Transverse colon (tissue), 4 donors: ENCODE measurements around the gene RNPEPL1. TPM values are rescaled to one million over a fixed set of nuclear protein-coding genes. Genes with fewer than 3 reads are reported as not detected.

Source experiments
- DNase-seq: peaks from one replicate; pipeline ENCODE4 v3.0.0-alpha.2; 2019
- H3K27ac ChIP-seq, 4 donors: fragments of 200-600 bp; sonication (generic); 2 replicates each; pipeline ENCODE4 v1.5.1; 2016 to 2018; ENCODE audit warnings: inconsistent platforms in 4 of 4
- H3K27me3 ChIP-seq: fragments of 200-600 bp; sonication (generic); 2 replicates; pipeline ENCODE4 v1.5.1; 2017; ENCODE audit warnings: inconsistent platforms
- H3K36me3 ChIP-seq, 4 donors: fragments of 200-600 bp; sonication (generic); 2 replicates each; pipeline ENCODE4 v1.5.1; 2017 to 2019; ENCODE audit warnings: inconsistent platforms in 4 of 4
- H3K4me1 ChIP-seq, 4 donors: fragments of 200-600 bp; sonication (generic); 2 replicates each; pipeline ENCODE4 v1.5.1; 2017 to 2020; ENCODE audit warnings: inconsistent platforms in 4 of 4
- H3K4me3 ChIP-seq, 4 donors: fragments of 200-600 bp; sonication (generic); 1 replicate in 1 of 4; 2 replicates in 3 of 4; pipeline versions ENCODE4 v1.5.1 to v1.6.1; 2017 to 2019; ENCODE audit warnings: inconsistent platforms in 4 of 4
- H3K9me3 ChIP-seq, 2 donors: fragments of 200-600 bp; sonication (generic); 2 replicates each; pipeline ENCODE4 v1.5.1; 2017 to 2019; ENCODE audit warnings: inconsistent platforms in 2 of 2
- CTCF ChIP-seq, 5 experiments: fragments of 200-600 bp in 3 of 5; fragments of 450-650 bp in 2 of 5; sonication (generic) in 3 of 5; IDR thresholded peaks; 1 replicate in 2 of 5; 2 replicates in 3 of 5; pipeline ENCODE4 v1.5.1; 2016 to 2017; ENCODE audit warnings: antibody characterized with exemption in 5 of 5, inconsistent platforms in 3 of 5, mild to moderate bottlenecking in 2 of 5, moderate library complexity in 1 of 5
- EP300 ChIP-seq: sonication (generic); formaldehyde crosslinking; IDR thresholded peaks from one replicate; pipeline ENCODE4 v1.6.1; 2017; ENCODE audit warnings: antibody characterized with exemption, low read depth
- POLR2A ChIP-seq: fragments of 450-650 bp; IDR thresholded peaks from one replicate; pipeline ENCODE4 v1.6.1; 2016; ENCODE audit warnings: antibody characterized with exemption, mild to moderate bottlenecking, moderate library complexity
- POLR2AphosphoS5 ChIP-seq, 3 donors: sonication (generic); formaldehyde crosslinking; IDR thresholded peaks; one replicate each; pipeline ENCODE4 v1.6.1; 2016; ENCODE audit warnings: antibody characterized with exemption in 3 of 3
- WGBS, 2 donors: methylation state at CpG; one replicate each; pipeline ENCODE4 v1.1.5; 2018; ENCODE audit warnings: low coverage in 1 of 2; 5-methylcytosine and 5-hydroxymethylcytosine counted together
- in situ Hi-C, 4 donors: fragments of 200-750 bp; cut with MboI; loops; one replicate each; pipeline versions ENCODE4 v1.15.0 to v1.15.1; 2017; ENCODE audit warnings: low sequenced_read_pairs in 3 of 4, low pct_ligation_motif_present in 1 of 4, low pct_unique_long_range_greater_than_20kb in 1 of 4
- intact Hi-C: fragments of 100-400 bp; cut with DNase I; formaldehyde crosslinking; loops from one replicate; pipeline ENCODE4 v1.15.1; 2023; ENCODE audit warnings: low total_unique reads
- total RNA-seq, 4 donors: library from RNA; depleted of rRNA; stranded (reverse); fragments of >200 nt; gene quantifications; one replicate each; pipeline ENCODE4 v1.1.0, GENCODE V29; 2016

Gene RNPEPL1
- total RNA-seq, 4 donors from 2014 or later = 118 to 208 (median 151) TPM

GRCh38 chr2:240527153-240527750 lies 41.0 kb upstream of the RNPEPL1 start:
- Histone ChIP-seq H3K27me3 (no peaks in the 10 kb centered on the region), H3K36me3 (peaks cover 0 to 19% (median 8%) of the 10 kb centered on the region in 4 donors), H3K9me3 (peaks cover 14 to 25% of the 10 kb centered on the region in 2 donors), H3K4me1 (no peaks in the 10 kb centered on the region), H3K4me3 (no peak overlapping the region), H3K27ac (no peak overlapping the region)
- intact Hi-C loops = no loop called here
- TF ChIP-seq EP300 (no peak), CTCF (IDR thresholded peaks at IDR 0.05) (no peak), POLR2AphosphoS5 (IDR thresholded peaks at IDR 0.05) (no peak)
- in situ Hi-C loops = no loop called here
- WGBS, 2 donors = 65 to 82% methylated on average over 2 to 3 of the region's 3 CpGs
- no peak for DNase-seq

GRCh38 chr2:240528406-240529040 lies 39.8 kb upstream of the RNPEPL1 start:
- Histone ChIP-seq H3K27ac (no peak overlapping the region), H3K4me1 (no peaks in the 10 kb centered on the region), H3K4me3 (no peak overlapping the region), H3K9me3 (peaks cover 24 to 33% of the 10 kb centered on the region in 2 donors), H3K36me3 (peaks cover 0 to 28% (median 11%) of the 10 kb centered on the region in 4 donors), H3K27me3 (no peaks in the 10 kb centered on the region)
- WGBS, 2 donors = 93% methylated on average over 12 of the region's 13 CpGs; no CpG with 5 or more reads in 1 of the 2 donors
- TF ChIP-seq EP300 (no peak), POLR2AphosphoS5 (IDR thresholded peaks at IDR 0.05) (no peak), POLR2A (no peak), CTCF (IDR thresholded peaks at IDR 0.05) (no peak)
- intact Hi-C loops (no loop called here), in situ Hi-C loops (no loop called here)
- no peak for DNase-seq

GRCh38 chr2:240529344-240529999 lies 38.8 kb upstream of the RNPEPL1 start:
- in situ Hi-C loops (no loop called here), intact Hi-C loops (no loop called here)
- TF ChIP-seq EP300 = no peak
- no peak for TF ChIP-seq POLR2A
- TF ChIP-seq POLR2AphosphoS5 (IDR thresholded peaks at IDR 0.05) = no peak
- no peak for TF ChIP-seq CTCF (IDR thresholded peaks at IDR 0.05)
- DNase-seq = no peak
- Histone ChIP-seq H3K4me1 (no peaks in the 10 kb centered on the region), H3K9me3 (peaks cover 24 to 31% of the 10 kb centered on the region in 2 donors), H3K36me3 (peaks cover 0 to 19% (median 7%) of the 10 kb centered on the region in 4 donors), H3K27me3 (no peaks in the 10 kb centered on the region), H3K27ac (no peak overlapping the region), H3K4me3 (no peak overlapping the region)
- 95 to 96% methylated on average over 4 to 16 of the region's 16 CpGs for WGBS, 2 donors

- Histone ChIP-seq H3K4me1 (no peaks in the 10 kb centered on the region), H3K4me3 (no peak overlapping the region), H3K27me3 (no peaks in the 10 kb centered on the region), H3K9me3 (peaks cover 24 to 26% of the 10 kb centered on the region in 2 donors), H3K36me3 (peaks cover 0 to 15% (median 7%) of the 10 kb centered on the region in 4 donors), H3K27ac (no peak overlapping the region)
- TF ChIP-seq CTCF (IDR thresholded peaks at IDR 0.05) (no peak), EP300 (no peak), POLR2A (no peak), POLR2AphosphoS5 (IDR thresholded peaks at IDR 0.05) (no peak)
- intact Hi-C loops (no loop called here), in situ Hi-C loops (no loop called here)
- WGBS, 2 donors = 96% methylated on average over 7 of the region's 7 CpGs; no CpG with 5 or more reads in 1 of the 2 donors
- no peak for DNase-seq
Observed at GRCh38 chr2:240530181-240530580, 38.1 kb upstream of the RNPEPL1 start.
